Activated CD4-positive, CD25-positive, alpha-beta regulatory T cell (primary cell): ENCODE data around the gene GSK3B.
"Not testable (repeated sequence)": the region's sequence is repeated elsewhere in the genome, so short reads cannot be mapped to it uniquely, and the experiment has no call there.

ENCODE experiments used
- DNase-seq, 4 experiments: peaks; one replicate each; lab custom pipeline; 2025; lab: John Stamatoyannopoulos, UW

The GSK3B gene

GRCh38 chr3:120005741-120006140, 88.5 kb downstream of the GSK3B start:
- DNase-seq: not testable (repeated sequence)

- DNase-seq: not testable (repeated sequence)
Measured at GRCh38 chr3:120004008-120004498, 90.2 kb downstream of the GSK3B start.

GRCh38 chr3:119998166-119998565, 96.1 kb downstream of the GSK3B start:
- no peak for DNase-seq

GRCh38 chr3:119990888-119991287, 103.4 kb downstream of the GSK3B start:
- no peak for DNase-seq

- no peak for DNase-seq
Measured at GRCh38 chr3:119989981-119990655, 104.1 kb downstream of the GSK3B start.

- not testable (repeated sequence) for DNase-seq
Measured at GRCh38 chr3:119986812-119987211, 107.4 kb downstream of the GSK3B start.

- no peak for DNase-seq
Measured at GRCh38 chr3:119981386-119981785, 112.9 kb downstream of the GSK3B start.

- no peak for DNase-seq
Measured at GRCh38 chr3:119978554-119979208, 115.6 kb downstream of the GSK3B start.

GRCh38 chr3:119977353-119977752, 116.9 kb downstream of the GSK3B start:
- DNase-seq: no peak

GRCh38 chr3:119976214-119976613, 118.0 kb downstream of the GSK3B start:
- no peak for DNase-seq

GRCh38 chr3:119974656-119975055, 119.6 kb downstream of the GSK3B start:
- no peak for DNase-seq

GRCh38 chr3:119973018-119973646, 121.1 kb downstream of the GSK3B start:
- DNase-seq: no peak

GRCh38 chr3:119969759-119970158, 124.5 kb downstream of the GSK3B start:
- DNase-seq: no peak

GRCh38 chr3:119967353-119968006, 126.8 kb downstream of the GSK3B start:
- DNase-seq: no peak

GRCh38 chr3:119965692-119966091, 128.6 kb downstream of the GSK3B start:
- no peak for DNase-seq

- no peak for DNase-seq
Measured at GRCh38 chr3:119964294-119964693, 130.0 kb downstream of the GSK3B start.

GRCh38 chr3:119955972-119956371, 138.3 kb downstream of the GSK3B start:
- no peak for DNase-seq

GRCh38 chr3:119950666-119951325, 143.5 kb downstream of the GSK3B start:
- DNase-seq: no peak

GRCh38 chr3:119945291-119945690, 149.0 kb downstream of the GSK3B start:
- DNase-seq: no peak

- no peak for DNase-seq
Measured at GRCh38 chr3:119944091-119944490, 150.2 kb downstream of the GSK3B start.

- DNase-seq: no peak
Measured at GRCh38 chr3:119939077-119939476, 155.2 kb downstream of the GSK3B start.

GRCh38 chr3:119937229-119937628, 157.0 kb downstream of the GSK3B start:
- DNase-seq: no peak
